ENCODE data around the gene CHPF.

Gene CHPF

GRCh38 chr2:219531639-219532377 lies 11.8 kb downstream of the CHPF start:
- no peak for DNase-seq (ENCODE audit: low read depth in 2 of 2)

DNA sequence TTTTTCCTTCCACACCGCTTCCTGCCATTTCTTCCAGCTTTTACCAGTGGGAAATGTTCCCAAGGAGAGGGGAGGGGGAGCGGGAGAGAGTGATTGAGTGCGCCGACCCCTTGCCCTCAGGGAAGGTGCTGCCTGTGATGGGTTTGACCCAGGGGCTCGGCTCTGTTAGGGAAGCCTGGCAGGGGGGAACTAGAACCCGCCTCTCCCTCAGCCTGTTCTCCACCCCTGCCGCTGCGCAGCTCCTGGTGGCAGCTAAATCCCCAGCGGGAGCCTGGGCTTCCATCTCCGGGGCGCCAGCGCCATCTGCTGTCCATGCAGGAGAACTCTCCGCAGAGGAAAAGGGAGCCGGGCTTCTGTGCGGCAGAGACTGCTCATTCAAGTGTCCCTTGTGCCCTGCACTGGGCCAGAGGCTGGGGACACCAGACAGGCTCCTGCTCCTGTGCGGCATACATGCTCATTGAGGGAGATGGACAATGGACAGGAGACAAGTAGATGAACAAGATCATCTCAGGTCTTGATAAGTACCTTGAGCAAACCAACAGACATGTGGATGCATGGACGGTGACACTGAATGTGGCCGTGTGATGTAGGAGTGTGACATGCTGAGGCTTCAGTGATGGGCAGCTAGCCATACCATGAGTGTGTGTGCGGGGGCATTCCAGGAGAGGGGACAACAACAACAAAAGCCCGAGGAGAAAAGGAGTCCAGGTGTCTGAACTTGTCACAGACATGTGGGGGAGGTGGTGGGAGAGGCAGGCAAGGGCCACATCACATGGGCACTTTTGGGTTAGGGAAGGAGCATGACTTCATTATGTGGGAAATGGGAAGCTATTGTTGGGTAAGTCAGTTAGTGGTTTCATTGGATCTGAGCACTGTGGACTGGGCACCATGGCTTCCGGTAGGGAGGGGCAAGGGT lies 13.3 kb downstream of the CHPF start:
- DNase-seq (ENCODE audit: low read depth in 2 of 2) = peak; percentile 68 to 70

DNA sequence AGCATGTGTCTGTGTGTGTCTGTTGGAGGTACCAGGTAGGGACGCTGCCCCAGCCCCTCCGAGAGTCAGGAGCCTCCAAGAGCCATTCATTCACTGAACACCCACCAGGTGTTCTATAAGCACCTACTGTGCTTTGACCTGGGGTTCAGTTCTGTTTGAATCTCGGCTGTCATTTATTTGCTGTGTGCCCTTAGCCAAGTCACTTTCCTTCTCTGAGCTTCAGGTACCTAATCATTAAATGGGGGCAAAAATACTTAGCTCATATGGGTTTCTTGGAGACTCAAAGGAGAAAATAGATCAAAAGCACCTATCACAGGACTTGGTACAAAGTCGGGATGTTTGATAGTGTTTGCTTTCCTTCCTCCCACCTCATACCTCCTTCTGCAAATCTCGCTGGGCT lies 16.1 kb downstream of the CHPF start:
- no peak for DNase-seq (ENCODE audit: low read depth in 2 of 2)

- DNase-seq (ENCODE audit: low read depth in 2 of 2) = no peak
Observed at GRCh38 chr2:219527076-219527394, 16.6 kb downstream of the CHPF start.

- DNase-seq (ENCODE audit: low read depth in 2 of 2) = no peak
Observed at GRCh38 chr2:219526320-219527075, 17.1 kb downstream of the CHPF start.

- no peak for DNase-seq (ENCODE audit: low read depth in 2 of 2)
Observed at GRCh38 chr2:219525533-219526232, 17.9 kb downstream of the CHPF start.

GRCh38 chr2:219524817-219525216 lies 18.8 kb downstream of the CHPF start:
- DNase-seq (ENCODE audit: low read depth in 2 of 2) = no peak

DNA sequence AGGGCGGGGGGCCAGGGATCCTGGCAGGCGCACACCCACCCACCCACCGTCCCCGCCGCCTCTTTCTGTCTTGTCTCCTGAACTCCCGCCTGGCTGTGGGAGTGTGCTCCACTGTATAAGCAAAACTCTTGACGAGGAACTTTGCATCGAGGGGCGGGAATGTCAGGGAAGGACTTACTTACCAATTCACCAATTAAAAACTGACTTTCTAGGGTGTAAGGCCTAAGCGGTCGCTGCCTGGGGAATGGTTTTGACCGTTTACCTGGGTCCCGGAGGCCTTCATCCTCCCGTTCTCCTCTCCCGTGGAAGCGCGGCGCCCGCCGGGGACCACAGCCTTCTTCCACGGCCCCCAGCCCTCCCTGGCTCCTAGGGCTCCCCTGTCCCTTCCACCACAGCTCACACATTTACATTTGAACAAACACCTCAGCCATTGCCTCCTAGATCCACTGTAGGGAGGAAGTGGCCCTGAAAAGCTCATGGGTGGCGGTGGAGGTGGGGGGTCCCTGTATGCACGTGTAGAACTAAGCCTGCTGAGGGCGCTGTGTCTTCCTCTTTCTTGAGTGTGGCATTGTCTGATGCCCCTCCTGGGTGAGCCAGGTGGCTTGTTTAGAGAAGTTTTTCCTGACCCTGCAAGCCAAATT lies 20.5 kb downstream of the CHPF start:
- no peak for DNase-seq (ENCODE audit: low read depth in 2 of 2)

GRCh38 chr2:219522111-219523030 lies 21.2 kb downstream of the CHPF start:
- DNase-seq (ENCODE audit: low read depth in 2 of 2) = no peak

DNA sequence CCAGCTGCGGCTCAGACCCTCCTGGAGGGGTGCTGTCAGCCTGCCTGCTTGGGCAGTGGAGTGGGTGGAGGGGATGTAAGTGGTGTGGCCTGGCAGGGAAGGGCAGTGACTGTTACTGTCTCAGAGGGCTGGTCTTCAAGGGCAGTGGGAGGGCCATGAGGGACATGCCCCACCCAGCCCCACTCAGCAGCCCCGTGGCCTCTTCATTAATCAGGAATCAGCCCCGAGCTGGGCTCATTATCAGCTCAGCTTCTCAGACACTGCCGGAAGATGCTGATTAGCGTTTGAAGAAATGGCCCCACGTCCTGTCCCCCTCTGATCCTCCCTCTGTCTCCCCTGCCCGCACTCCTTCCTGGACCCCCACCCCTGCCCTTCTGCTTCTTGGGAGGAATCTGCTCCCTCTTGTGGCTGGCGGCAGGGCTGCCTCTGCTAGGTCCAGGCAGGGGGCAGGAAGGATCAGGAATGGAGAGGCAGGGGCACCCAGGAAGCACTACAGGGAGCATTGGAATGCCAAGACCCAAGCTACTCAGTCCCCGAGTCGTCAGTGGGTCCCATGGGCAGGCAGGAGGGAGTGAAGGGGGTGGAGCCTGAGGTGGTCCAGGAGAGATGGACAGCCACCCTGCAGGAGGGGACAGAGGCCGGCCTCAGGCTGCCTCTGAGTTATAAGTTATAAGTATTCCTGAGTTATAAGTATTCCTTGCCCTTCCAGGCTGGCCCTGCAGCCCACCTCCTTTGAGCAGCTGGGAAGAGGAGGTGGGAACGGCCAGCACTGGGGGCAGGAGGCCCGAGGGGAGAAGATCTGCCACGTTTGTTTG lies 22.3 kb downstream of the CHPF start:
- no peak for DNase-seq (ENCODE audit: low read depth in 2 of 2)

DNA sequence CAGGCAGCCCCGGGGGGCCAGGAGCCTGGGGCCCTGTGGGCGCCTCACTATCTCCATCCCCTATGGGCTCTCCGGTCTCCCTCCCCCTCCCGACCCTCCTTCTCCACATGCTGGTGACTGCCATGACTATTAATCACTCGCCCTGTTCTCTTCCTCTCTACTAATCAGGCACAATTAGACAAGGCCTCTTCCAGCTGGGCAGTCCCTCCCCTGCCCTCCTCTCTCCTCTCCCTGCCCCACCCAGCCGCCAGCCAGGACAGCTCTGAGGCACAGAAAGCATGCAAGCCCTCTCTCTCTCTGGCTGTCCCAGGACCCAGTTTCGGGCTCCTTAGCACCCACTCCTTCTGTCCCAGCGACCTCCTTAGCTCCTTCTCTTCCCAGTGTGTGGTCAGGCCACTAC lies 23.5 kb downstream of the CHPF start:
- DNase-seq (ENCODE audit: low read depth in 2 of 2) = no peak

DNA sequence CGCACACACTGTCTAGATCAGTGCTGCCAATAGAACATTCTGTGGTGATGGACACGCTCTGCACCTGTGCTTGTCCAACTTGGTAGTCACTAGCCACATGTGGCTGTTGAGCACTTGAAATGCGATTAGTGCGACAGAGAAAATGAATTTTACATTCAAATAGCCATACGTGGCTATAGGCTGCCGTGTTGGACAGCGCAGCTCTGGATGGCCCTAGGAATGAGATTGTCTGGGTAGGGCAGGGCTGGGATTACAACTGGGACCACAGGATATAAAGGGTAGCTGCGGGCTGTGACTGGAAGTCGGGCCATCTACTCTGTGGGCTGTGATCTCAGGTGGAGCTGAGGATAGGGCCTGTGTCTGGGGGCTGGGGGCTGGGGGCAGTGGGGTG lies 24.1 kb downstream of the CHPF start:
- no peak for DNase-seq (ENCODE audit: low read depth in 2 of 2)

- DNase-seq (ENCODE audit: low read depth in 2 of 2) = no peak
Observed at GRCh38 chr2:219517954-219518778, 25.4 kb downstream of the CHPF start.

GRCh38 chr2:219516888-219517287 lies 26.7 kb downstream of the CHPF start:
- DNase-seq (ENCODE audit: low read depth in 2 of 2) = no peak

DNA sequence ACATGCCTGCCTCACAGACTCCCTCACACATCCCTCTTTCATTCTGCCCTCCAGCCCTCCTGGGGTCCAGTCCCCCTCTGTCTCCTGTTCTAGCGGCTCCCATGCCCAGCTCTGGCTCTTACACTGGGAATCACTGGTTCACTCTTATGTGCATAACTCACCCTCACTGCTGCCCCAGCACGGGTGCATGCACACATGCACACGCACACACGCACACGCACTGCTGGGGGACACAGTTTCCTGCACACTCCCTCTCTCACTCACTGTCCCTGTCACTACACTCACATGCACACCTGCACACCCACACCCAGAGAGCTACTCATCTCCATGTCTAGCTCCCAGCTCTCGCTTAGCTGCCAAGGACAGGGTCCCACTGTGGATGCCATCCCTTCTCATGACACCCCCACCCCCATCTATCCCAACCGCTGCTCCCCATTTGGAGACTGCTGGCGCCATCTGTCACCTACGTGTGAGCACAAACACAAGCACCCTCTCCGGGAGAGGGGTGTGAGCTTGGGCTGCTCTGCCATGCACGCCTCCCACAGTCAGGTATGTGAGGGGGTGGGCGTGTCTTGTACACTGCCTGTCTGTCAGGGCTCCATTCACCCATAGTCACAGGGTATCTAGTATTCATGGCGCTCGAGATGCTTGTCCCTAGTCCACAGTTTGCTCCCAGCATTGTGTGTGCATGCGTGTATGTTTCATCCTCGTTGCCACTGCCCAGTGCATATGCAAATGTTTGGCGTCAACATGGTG lies 27.6 kb downstream of the CHPF start:
- DNase-seq (ENCODE audit: low read depth in 2 of 2) = no peak

DNA sequence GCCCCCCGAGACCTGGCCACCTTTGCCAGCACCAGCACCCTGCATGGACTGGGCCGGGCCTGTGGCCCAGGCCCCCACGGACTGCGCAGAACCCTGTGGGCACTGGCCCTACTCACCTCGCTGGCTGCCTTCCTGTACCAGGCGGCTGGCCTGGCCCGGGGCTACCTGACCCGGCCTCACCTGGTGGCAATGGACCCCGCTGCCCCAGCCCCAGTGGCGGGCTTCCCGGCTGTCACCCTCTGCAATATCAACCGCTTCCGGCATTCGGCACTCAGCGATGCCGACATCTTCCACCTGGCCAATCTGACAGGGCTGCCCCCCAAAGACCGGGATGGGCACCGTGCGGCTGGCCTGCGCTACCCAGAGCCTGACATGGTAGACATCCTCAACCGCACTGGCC lies 28.8 kb downstream of the CHPF start:
- no peak for DNase-seq (ENCODE audit: low read depth in 2 of 2)

GRCh38 chr2:219514196-219514761 lies 29.3 kb downstream of the CHPF start, which contains the start of gene ASIC4:
TSS of gene ASIC4 (plus strand) at chr2:219514482. CDS start at chr2:219514725, 243 bp downstream.
- no peak for DNase-seq (ENCODE audit: low read depth in 2 of 2)

Measured in activated CD8-positive, alpha-beta memory T cell treated with anti-CD3 and anti-CD28 coated beads for 4 hours (primary cell).